Hepatocyte (in vitro differentiated cells): Measurements from ENCODE around the gene LSM10. TPM values are rescaled to one million over a fixed set of nuclear protein-coding genes. Genes with fewer than 3 reads are reported as not detected.

Experiments used
- DNase-seq: peaks from one replicate; pipeline ENCODE4 v3.0.0-alpha.2; 2016; ENCODE audit warnings: low spot score
- H2AFZ ChIP-seq: fragments of 200-600 bp; sonication (generic); 2 replicates; pipeline ENCODE4 v1.6.0; 2016; ENCODE audit warnings: antibody characterized with exemption, mild to moderate bottlenecking
- H3K27ac ChIP-seq: fragments of 200-600 bp; sonication (generic); 2 replicates; pipeline ENCODE4 v1.5.1; 2016; ENCODE audit warnings: mild to moderate bottlenecking
- H3K27me3 ChIP-seq: fragments of 200-600 bp; sonication (generic); 2 replicates; pipeline ENCODE4 v1.6.1; 2016
- H3K36me3 ChIP-seq: fragments of 200-600 bp; sonication (generic); replicated peaks from 2 replicates; pipeline ENCODE4 v1.5.1; 2016; ENCODE audit warnings: low read depth; ENCODE audit not compliant: insufficient read depth
- H3K4me1 ChIP-seq: fragments of 200-600 bp; sonication (generic); 2 replicates; pipeline ENCODE4 v1.5.1; 2016; ENCODE audit warnings: mild to moderate bottlenecking, moderate library complexity; ENCODE audit not compliant: insufficient read depth
- H3K4me2 ChIP-seq: fragments of 200-600 bp; sonication (generic); 2 replicates; pipeline ENCODE4 v1.6.0; 2016
- H3K4me3 ChIP-seq: fragments of 200-600 bp; sonication (generic); 2 replicates; pipeline ENCODE4 v1.5.1; 2016; ENCODE audit warnings: mild to moderate bottlenecking
- H3K79me2 ChIP-seq: fragments of 200-600 bp; sonication (generic); 2 replicates; pipeline ENCODE4 v1.6.0; 2017; ENCODE audit warnings: mild to moderate bottlenecking
- H3K9me2 ChIP-seq: fragments of 200-600 bp; sonication (generic); replicated peaks from 2 replicates; pipeline ENCODE4 v1.6.0; 2017; ENCODE audit warnings: mild to moderate bottlenecking; ENCODE audit not compliant: insufficient read depth
- H3K9me3 ChIP-seq: fragments of 200-600 bp; sonication (generic); 2 replicates; pipeline ENCODE4 v1.5.1; 2016; ENCODE audit warnings: low read depth, mild to moderate bottlenecking
- H4K20me1 ChIP-seq: fragments of 200-600 bp; sonication (generic); 2 replicates; pipeline ENCODE4 v1.6.0; 2016; ENCODE audit warnings: mild to moderate bottlenecking; ENCODE audit not compliant: insufficient read depth, poor library complexity, severe bottlenecking
- CTCF ChIP-seq: fragments of 200-600 bp; sonication (generic); IDR thresholded peaks from 2 replicates; pipeline ENCODE4 v1.5.1; 2016; ENCODE audit warnings: antibody characterized with exemption, mild to moderate bottlenecking; ENCODE audit not compliant: poor library complexity
- EZH2 ChIP-seq: fragments of 200-600 bp; sonication (generic); IDR thresholded peaks from 2 replicates; pipeline ENCODE4 v1.6.1; 2016; ENCODE audit warnings: antibody characterized with exemption, mild to moderate bottlenecking, borderline replicate concordance
- EZH2phosphoT487 ChIP-seq: fragments of 200-600 bp; sonication (generic); IDR thresholded peaks from one replicate; pipeline ENCODE4 v1.6.1; 2018; ENCODE audit warnings: antibody characterized with exemption, mild to moderate bottlenecking, low read depth, moderate library complexity; ENCODE audit not compliant: unreplicated experiment, severe bottlenecking
- WGBS: methylation state at CpG from one replicate; pipeline ENCODE4 v1.1.6; 2016; ENCODE audit warnings: low lambda C conversion rate; ENCODE audit errors: missing lambda C conversion rate; 5-methylcytosine and 5-hydroxymethylcytosine counted together
- polyA plus RNA-seq: library from polyadenylated mRNA; unstranded; fragments of >200 nt; fragmentation: Nextera tagmentation; extraction: Ambion mirVana; gene quantifications from 2 replicates; pipeline ENCODE4 v1.2.1, GENCODE V29; 2016
- total RNA-seq: library from RNA; depleted of rRNA; stranded (reverse); fragments of >200 nt; gene quantifications from 2 replicates; pipeline ENCODE4 v1.2.3, GENCODE V29; 2014

Gene LSM10
- total and polyA plus RNA-seq, 2 experiments from 2014 or later = 9.4 to 63.9 TPM

GRCh38 chr1:36351227-36351977 is 46.3 kb downstream of the LSM10 start:
- Histone ChIP-seq H3K27me3 (no peaks in the 10 kb centered on the region), H3K79me2 (no peaks in the 10 kb centered on the region), H3K4me1 (peaks cover 21% of the 10 kb centered on the region), H3K4me2 (no peak overlapping the region), H3K9me3 (no peaks in the 10 kb centered on the region), H3K27ac (peak overlapping the region; percentile 82), H2AFZ (no peak overlapping the region), H4K20me1 (no peaks in the 10 kb centered on the region), H3K9me2 (no peaks in the 10 kb centered on the region), H3K4me3 (no peak overlapping the region), H3K36me3 (no peaks in the 10 kb centered on the region)
- peak; percentile 49 for DNase-seq
- WGBS = 71% methylated on average over 14 of the region's 14 CpGs
- TF ChIP-seq CTCF = no peak
- no peak for TF ChIP-seq EZH2phosphoT487
- no peak for TF ChIP-seq EZH2

DNA sequence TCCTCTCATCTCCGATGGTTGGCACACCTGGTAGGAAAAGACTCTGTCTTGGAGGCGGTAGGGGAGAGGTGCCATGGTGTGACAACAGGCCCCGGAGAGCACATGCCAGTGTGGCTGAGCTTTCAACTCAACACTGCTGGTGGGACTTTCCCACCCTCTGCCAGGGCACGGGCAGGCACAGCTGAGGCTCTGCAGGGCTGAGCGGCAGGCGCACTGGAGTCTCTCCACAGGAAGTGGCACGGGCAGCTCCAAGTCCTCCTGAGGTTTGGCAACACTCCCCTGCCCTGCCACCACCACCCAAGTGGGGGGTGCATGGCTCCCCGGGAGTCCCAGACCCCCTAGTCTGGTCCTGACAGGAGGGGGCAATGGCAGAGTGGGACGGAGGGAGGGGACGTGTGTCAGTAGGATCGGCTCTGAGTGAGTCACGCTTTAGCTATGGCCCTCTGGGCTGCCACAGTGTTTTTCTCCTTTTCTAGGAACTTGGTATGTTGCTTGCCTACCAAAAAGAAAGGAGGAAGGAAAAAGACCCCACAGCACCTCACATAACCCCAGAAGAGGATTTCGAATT is 47.0 kb downstream of the LSM10 start:
- Histone ChIP-seq H3K4me1 (peaks cover 21% of the 10 kb centered on the region), H4K20me1 (no peaks in the 10 kb centered on the region), H3K27ac (peak overlapping the region; percentile 82), H3K4me2 (no peak overlapping the region), H3K79me2 (no peaks in the 10 kb centered on the region), H3K9me3 (no peaks in the 10 kb centered on the region), H3K4me3 (no peak overlapping the region), H3K9me2 (no peaks in the 10 kb centered on the region), H3K27me3 (no peaks in the 10 kb centered on the region), H2AFZ (no peak overlapping the region), H3K36me3 (no peaks in the 10 kb centered on the region)
- WGBS = 86% methylated on average over 13 of the region's 13 CpGs
- TF ChIP-seq CTCF (no peak), EZH2phosphoT487 (no peak), EZH2 (no peak)
- no peak for DNase-seq

GRCh38 chr1:36349839-36350238 is 47.9 kb downstream of the LSM10 start:
- Histone ChIP-seq H3K9me2 (no peaks in the 10 kb centered on the region), H4K20me1 (no peaks in the 10 kb centered on the region), H3K4me2 (no peak overlapping the region), H3K27me3 (no peaks in the 10 kb centered on the region), H3K9me3 (no peaks in the 10 kb centered on the region), H3K4me3 (no peak overlapping the region), H3K27ac (no peak overlapping the region), H3K36me3 (no peaks in the 10 kb centered on the region), H3K4me1 (peaks cover 21% of the 10 kb centered on the region), H2AFZ (no peak overlapping the region), H3K79me2 (no peaks in the 10 kb centered on the region)
- WGBS = 95% methylated on average over 15 of the region's 16 CpGs
- TF ChIP-seq EZH2phosphoT487 (no peak), CTCF (no peak), EZH2 (no peak)
- no peak for DNase-seq
